Stimulated activated CD8-positive, alpha-beta memory T cell treated with anti-CD3 and anti-CD28 coated beads, Interleukin-15, amount 100 ng/mL, for 48 hours (primary cell): Measurements from ENCODE around the gene SUSD6.

Experiments
- DNase-seq, 2 donors: peaks; one replicate each; pipeline ENCODE4 v3.0.0-alpha.2; 2020; ENCODE audit warnings: low read depth in 2 of 2

Gene SUSD6

GRCh38 chr14:69611172-69612013 lies at the start of gene SUSD6:
SUSD6 (plus strand) TSS chr14:69611596; CDS start chr14:69658593, 46,997 bp downstream.
- peak; percentile 83 to 86 for DNase-seq

GRCh38 chr14:69561893-69562292 lies 49.5 kb upstream of the SUSD6 start:
- DNase-seq: no peak

- DNase-seq: no peak
Measured at GRCh38 chr14:69567563-69567962, 43.8 kb upstream of the SUSD6 start.

GRCh38 chr14:69569859-69570258 lies 41.5 kb upstream of the SUSD6 start:
- no peak for DNase-seq

- no peak for DNase-seq
Measured at GRCh38 chr14:69570836-69571330, 40.5 kb upstream of the SUSD6 start.

GRCh38 chr14:69571449-69572029 lies 39.9 kb upstream of the SUSD6 start:
- no peak for DNase-seq

GRCh38 chr14:69572030-69572840 lies 39.2 kb upstream of the SUSD6 start:
- DNase-seq: no peak

- no peak for DNase-seq
Measured at GRCh38 chr14:69572841-69573135, 38.6 kb upstream of the SUSD6 start.

GRCh38 chr14:69573205-69573830 lies 38.1 kb upstream of the SUSD6 start:
- DNase-seq: no peak

- DNase-seq: no peak
Measured at GRCh38 chr14:69573831-69574262, 37.5 kb upstream of the SUSD6 start.

- peak; percentile 49 to 54 for DNase-seq
Measured at GRCh38 chr14:69574263-69574953, 37.0 kb upstream of the SUSD6 start, which contains the start of gene CCDC177. CCDC177 (minus strand) TSS chr14:69574871; CDS start chr14:69573622, 1,249 bp downstream.

GRCh38 chr14:69574954-69575295 lies 36.5 kb upstream of the SUSD6 start:
- no peak for DNase-seq

GRCh38 chr14:69579476-69579875 lies 31.9 kb upstream of the SUSD6 start:
- DNase-seq: no peak

GRCh38 chr14:69580009-69580577 lies 31.3 kb upstream of the SUSD6 start:
- no peak for DNase-seq

- DNase-seq: no peak
Measured at GRCh38 chr14:69581316-69581935, 30.0 kb upstream of the SUSD6 start.

- DNase-seq: no peak
Measured at GRCh38 chr14:69582212-69582611, 29.2 kb upstream of the SUSD6 start.

- DNase-seq: no peak
Measured at GRCh38 chr14:69582829-69583228, 28.6 kb upstream of the SUSD6 start.

GRCh38 chr14:69584389-69584788 lies 27.0 kb upstream of the SUSD6 start:
- no peak for DNase-seq

GRCh38 chr14:69586404-69586803 lies 25.0 kb upstream of the SUSD6 start:
- DNase-seq: no peak

GRCh38 chr14:69587389-69587788 lies 24.0 kb upstream of the SUSD6 start:
- no peak for DNase-seq

GRCh38 chr14:69591317-69591716 lies 20.1 kb upstream of the SUSD6 start:
- DNase-seq: no peak
